Activated naive CD8-positive, alpha-beta T cell treated with anti-CD3 and anti-CD28 coated beads, Interleukin-2, amount 50 U/mL, for 16 hours (primary cell): ENCODE measurements around the gene TLR5.

Source experiments
- DNase-seq: peaks from one replicate; pipeline ENCODE4 v3.0.0-alpha.2; 2020; ENCODE audit warnings: low read depth, low spot score

Gene TLR5

GRCh38 chr1:223110952-223111351 lies 32.1 kb downstream of the TLR5 start:
- no peak for DNase-seq

GRCh38 chr1:223109581-223110026 lies 33.4 kb downstream of the TLR5 start:
- no peak for DNase-seq

GRCh38 chr1:223106856-223107255 lies 36.2 kb downstream of the TLR5 start:
- DNase-seq: no peak

- DNase-seq: no peak
These were observed 37.5 kb downstream of the TLR5 start for GRCh38 chr1:223105568-223105967.

- DNase-seq: no peak
These were observed 40.1 kb downstream of the TLR5 start for GRCh38 chr1:223102797-223103533.

GRCh38 chr1:223097713-223098112 lies 45.3 kb downstream of the TLR5 start:
- no peak for DNase-seq

GRCh38 chr1:223095870-223096269 lies 47.2 kb downstream of the TLR5 start:
- no peak for DNase-seq

GRCh38 chr1:223091896-223092295 lies 51.2 kb downstream of the TLR5 start:
- no peak for DNase-seq

GRCh38 chr1:223089250-223089649 lies 53.8 kb downstream of the TLR5 start:
- no peak for DNase-seq

- no peak for DNase-seq
These were observed 54.3 kb downstream of the TLR5 start for GRCh38 chr1:223088713-223089240.

- no peak for DNase-seq
These were observed 55.5 kb downstream of the TLR5 start for GRCh38 chr1:223087291-223088255.

GRCh38 chr1:223084464-223084866 lies 58.6 kb downstream of the TLR5 start:
- no peak for DNase-seq

GRCh38 chr1:223083831-223084230 lies 59.2 kb downstream of the TLR5 start:
- no peak for DNase-seq

GRCh38 chr1:223082914-223083313 lies 60.1 kb downstream of the TLR5 start:
- no peak for DNase-seq

- DNase-seq: peak; percentile 59
These were observed 61.7 kb downstream of the TLR5 start for GRCh38 chr1:223081181-223081994.

- no peak for DNase-seq
These were observed 63.5 kb downstream of the TLR5 start for GRCh38 chr1:223079498-223079897.

GRCh38 chr1:223077247-223077833 lies 65.7 kb downstream of the TLR5 start:
- no peak for DNase-seq

GRCh38 chr1:223076362-223076761 lies 66.7 kb downstream of the TLR5 start:
- DNase-seq: no peak

GRCh38 chr1:223075834-223076233 lies 67.2 kb downstream of the TLR5 start:
- DNase-seq: no peak

- DNase-seq: no peak
These were observed 68.4 kb downstream of the TLR5 start for GRCh38 chr1:223074445-223075300.
